HEK293 (cell line): ENCODE measurements around the gene SMC3.

Source experiments
- CTCF ChIA-PET: fragments of 350-600 bp; formaldehyde crosslinking; extraction: SDS; loops from one replicate; lab custom pipeline; 2021; ENCODE audit warnings: antibody characterized with exemption; lab: Yijun Ruan, JAX
- POLR2A ChIA-PET: fragments of 300-600 bp; formaldehyde crosslinking; extraction: SDS; loops from one replicate; lab custom pipeline; 2020; ENCODE audit warnings: antibody characterized with exemption, inconsistent platforms; lab: Yijun Ruan, JAX
- H3K27ac ChIP-seq: fragments of 200-500 bp; sonication (Bioruptor generic); 2 replicates; pipeline ENCODE4 v1.5.1; 2014; ENCODE audit warnings: low read depth, low read length, control low read depth, inconsistent platforms; ENCODE audit errors: extremely low read depth
- H3K36me3 ChIP-seq, 2 experiments: fragments of 200-500 bp in 1 of 2; sonication (Bioruptor generic) in 1 of 2; 1 replicate in 1 of 2; 2 replicates in 1 of 2; pipeline ENCODE4 v1.5.1; 2014 to 2017; ENCODE audit warnings: inconsistent platforms in 2 of 2, low read length in 2 of 2; ENCODE audit not compliant: control insufficient read depth in 2 of 2, insufficient read depth in 1 of 2
- H3K4me1 ChIP-seq: fragments of 200-500 bp; sonication (Bioruptor generic); 2 replicates; pipeline ENCODE4 v1.5.1; 2014; ENCODE audit warnings: mild to moderate bottlenecking, low read length, inconsistent platforms; ENCODE audit not compliant: control insufficient read depth, insufficient read depth
- H3K4me3 ChIP-seq: 2 replicates; pipeline ENCODE4 v1.5.1; 2011; ENCODE audit warnings: low read depth, mild to moderate bottlenecking, control low read depth, low read length, moderate library complexity
- H3K9me3 ChIP-seq: fragments of 200-500 bp; sonication (Bioruptor generic); 2 replicates; pipeline ENCODE4 v1.5.1; 2014; ENCODE audit warnings: low read depth, low read length, inconsistent platforms; ENCODE audit not compliant: control insufficient read depth, insufficient read depth
- EGR2 ChIP-seq: fragments of 450-650 bp; formaldehyde crosslinking; IDR thresholded peaks from 2 replicates; pipeline ENCODE4 v1.5.1; 2016; ENCODE audit warnings: low read depth, missing biosample characterization, missing genetic modification characterization
- ZBTB17 ChIP-seq: fragments of 450-650 bp; formaldehyde crosslinking; IDR thresholded peaks from 2 replicates; pipeline ENCODE4 v1.5.1; 2016; ENCODE audit warnings: missing biosample characterization, missing genetic modification characterization
- ZBTB49 ChIP-seq: fragments of 450-650 bp; formaldehyde crosslinking; IDR thresholded peaks from 2 replicates; pipeline ENCODE4 v1.5.1; 2016; ENCODE audit warnings: missing biosample characterization, missing genetic modification characterization, low read depth
- ZBTB8A ChIP-seq: fragments of 450-650 bp; formaldehyde crosslinking; IDR thresholded peaks from 2 replicates; pipeline ENCODE4 v1.5.1; 2016; ENCODE audit warnings: missing biosample characterization, missing genetic modification characterization
- ZFHX2 ChIP-seq: fragments of 450-650 bp; formaldehyde crosslinking; conservative IDR thresholded peaks from 2 replicates; pipeline ENCODE4 v1.5.1; 2016; ENCODE audit warnings: missing biosample characterization, missing genetic modification characterization
- ZFP69B ChIP-seq: fragments of 450-650 bp; formaldehyde crosslinking; IDR thresholded peaks from 2 replicates; pipeline ENCODE4 v1.5.1; 2016; ENCODE audit warnings: missing biosample characterization, missing genetic modification characterization
- ZNF169 ChIP-seq: fragments of 450-650 bp; formaldehyde crosslinking; IDR thresholded peaks from 2 replicates; pipeline ENCODE4 v1.5.1; 2016; ENCODE audit warnings: missing biosample characterization, missing genetic modification characterization
- ZNF174 ChIP-seq: fragments of 450-650 bp; formaldehyde crosslinking; IDR thresholded peaks from 2 replicates; pipeline ENCODE4 v1.5.0; 2017; ENCODE audit warnings: missing biosample characterization, mild to moderate bottlenecking, missing genetic modification characterization
- ZNF223 ChIP-seq: fragments of 450-650 bp; formaldehyde crosslinking; IDR thresholded peaks from 2 replicates; pipeline ENCODE4 v1.5.1; 2016; ENCODE audit warnings: missing biosample characterization, missing genetic modification characterization
- ZNF24 ChIP-seq: fragments of 450-650 bp; formaldehyde crosslinking; IDR thresholded peaks from 2 replicates; pipeline ENCODE4 v1.5.1; 2016; ENCODE audit warnings: missing biosample characterization, missing genetic modification characterization
- ZNF324 ChIP-seq: fragments of 450-650 bp; formaldehyde crosslinking; IDR thresholded peaks from 2 replicates; pipeline ENCODE4 v1.5.1; 2016; ENCODE audit warnings: missing biosample characterization, missing genetic modification characterization
- ZNF341 ChIP-seq: fragments of 450-650 bp; formaldehyde crosslinking; IDR thresholded peaks from 2 replicates; pipeline ENCODE4; 2016; ENCODE audit warnings: low read depth, missing biosample characterization, missing genetic modification characterization
- ZNF549 ChIP-seq: fragments of 450-650 bp; IDR thresholded peaks from 2 replicates; pipeline ENCODE4 v1.5.1; 2018; ENCODE audit warnings: missing biosample characterization, missing genetic modification characterization, mild to moderate bottlenecking, inconsistent platforms, moderate library complexity
- ZNF571 ChIP-seq: fragments of 450-650 bp; formaldehyde crosslinking; IDR thresholded peaks from 2 replicates; pipeline ENCODE4 v1.5.0; 2017; ENCODE audit warnings: missing biosample characterization, missing genetic modification characterization
- ZNF600 ChIP-seq: fragments of 450-650 bp; formaldehyde crosslinking; IDR thresholded peaks from 2 replicates; pipeline ENCODE4 v1.5.1; 2016; ENCODE audit warnings: missing biosample characterization, missing genetic modification characterization
- TF ChIP-seq, protein P1 (sequence below): fragments of 450-650 bp; formaldehyde crosslinking; IDR thresholded peaks from 2 replicates; pipeline ENCODE4 v1.5.1; 2016; ENCODE audit warnings: missing biosample characterization, missing genetic modification characterization

The SMC3 gene

GRCh38 chr10:110612087-110612486 is 44.6 kb downstream of the SMC3 start:
- no peaks in the 10 kb centered on the region for H3K9me3 ChIP-seq
- TF ChIP-seq ZBTB17 (tag by site-specific recombination) (no peak), ZFP69B (tag by site-specific recombination) (no peak), ZNF571 (tag by site-specific recombination) (no peak), ZBTB8A (no peak), ZNF223 (no peak), ZBTB49 (tag by site-specific recombination) (no peak), ZNF169 (tag by site-specific recombination) (no peak)
- TF ChIP-seq, all 188 proteins: peak for 0
- ChIA-PET POLR2A (no interaction called here), CTCF (interaction anchor here (0.8 to 3.0 kb wide), 8 partner anchors 9 to 134 kb away, joined by 3 to 43 read pairs (median 16); no protein-coding TSS in a partner anchor)
- Histone ChIP-seq H3K27ac (no peak overlapping the region), H3K4me1 (peaks cover 18% of the 10 kb centered on the region), H3K4me3 (no peak overlapping the region), H3K36me3 (no peaks in the 10 kb centered on the region; a peak in 1 of 3 replicates)

GRCh38 chr10:110612629-110613028 is 45.1 kb downstream of the SMC3 start:
- ChIA-PET CTCF (interaction anchor here (1.1 to 3.0 kb wide), 4 partner anchors 12 to 95 kb away, joined by 3 to 43 read pairs (median 10); no protein-coding TSS in a partner anchor), POLR2A (no interaction called here)
- Histone ChIP-seq H3K9me3 (no peaks in the 10 kb centered on the region), H3K4me3 (no peak overlapping the region), H3K27ac (no peak overlapping the region), H3K4me1 (peaks cover 18% of the 10 kb centered on the region), H3K36me3 (no peaks in the 10 kb centered on the region; a peak in 1 of 3 replicates)
- TF ChIP-seq ZNF174 (no peak), ZNF324 (tag by site-specific recombination) (no peak), ZNF24 (no peak), ZNF600 (no peak), ZNF341 (no peak), ZNF571 (tag by site-specific recombination) (no peak), ZBTB49 (tag by site-specific recombination) (no peak), ZFP69B (tag by site-specific recombination) (no peak)
- TF ChIP-seq, protein P1, sequence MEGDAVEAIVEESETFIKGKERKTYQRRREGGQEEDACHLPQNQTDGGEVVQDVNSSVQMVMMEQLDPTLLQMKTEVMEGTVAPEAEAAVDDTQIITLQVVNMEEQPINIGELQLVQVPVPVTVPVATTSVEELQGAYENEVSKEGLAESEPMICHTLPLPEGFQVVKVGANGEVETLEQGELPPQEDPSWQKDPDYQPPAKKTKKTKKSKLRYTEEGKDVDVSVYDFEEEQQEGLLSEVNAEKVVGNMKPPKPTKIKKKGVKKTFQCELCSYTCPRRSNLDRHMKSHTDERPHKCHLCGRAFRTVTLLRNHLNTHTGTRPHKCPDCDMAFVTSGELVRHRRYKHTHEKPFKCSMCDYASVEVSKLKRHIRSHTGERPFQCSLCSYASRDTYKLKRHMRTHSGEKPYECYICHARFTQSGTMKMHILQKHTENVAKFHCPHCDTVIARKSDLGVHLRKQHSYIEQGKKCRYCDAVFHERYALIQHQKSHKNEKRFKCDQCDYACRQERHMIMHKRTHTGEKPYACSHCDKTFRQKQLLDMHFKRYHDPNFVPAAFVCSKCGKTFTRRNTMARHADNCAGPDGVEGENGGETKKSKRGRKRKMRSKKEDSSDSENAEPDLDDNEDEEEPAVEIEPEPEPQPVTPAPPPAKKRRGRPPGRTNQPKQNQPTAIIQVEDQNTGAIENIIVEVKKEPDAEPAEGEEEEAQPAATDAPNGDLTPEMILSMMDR, result no peak

DNA sequence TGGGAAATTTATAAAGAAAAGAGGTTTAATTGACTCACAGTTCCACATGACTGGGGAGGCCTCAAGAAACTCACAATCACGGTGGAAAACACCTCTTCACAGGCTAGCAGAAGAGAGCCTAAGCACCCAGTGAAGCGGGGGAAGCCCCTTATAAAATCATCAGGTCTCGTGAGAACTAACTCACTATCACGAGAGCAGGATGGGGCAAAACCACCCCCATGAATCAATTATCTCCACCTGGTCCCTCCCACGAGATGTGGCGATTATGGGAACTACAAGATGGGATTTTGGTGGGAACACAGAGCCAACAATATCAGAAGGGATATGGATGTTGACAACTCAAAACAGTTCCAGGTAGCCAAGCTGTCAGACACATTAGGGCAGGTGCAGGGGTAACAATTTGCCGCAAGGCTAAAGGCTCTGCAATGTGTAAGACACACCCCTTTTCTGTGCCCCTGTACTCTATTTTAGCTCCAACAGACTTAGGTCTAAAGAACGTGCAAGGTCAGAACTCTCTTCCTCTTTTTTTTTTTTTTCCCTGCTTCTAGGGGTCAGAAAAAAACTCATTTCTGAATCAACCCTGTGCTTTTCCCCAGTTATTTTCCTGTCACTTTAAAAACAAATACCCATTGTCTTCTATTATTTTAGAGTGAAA is 46.0 kb downstream of the SMC3 start:
- Histone ChIP-seq H3K4me3 (no peak overlapping the region), H3K27ac (no peak overlapping the region; the same call in 1 of the 2 replicates), H3K9me3 (no peaks in the 10 kb centered on the region), H3K4me1 (peaks cover 15% of the 10 kb centered on the region), H3K36me3 (no peaks in the 10 kb centered on the region)
- POLR2A ChIA-PET, result no interaction called here
- 0 out of 2 replicates have a peak, but pooled peaks have one; percentile 26 for TF ChIP-seq EGR2 (tag by site-specific recombination)
- TF ChIP-seq ZFHX2 (tag by site-specific recombination), result 0 out of 2 replicates have a peak, but pooled peaks have one; percentile 8
- TF ChIP-seq ZNF549, result no peak
- CTCF ChIA-PET, result interaction anchor here (0.5 to 2.3 kb wide), 5 partner anchors 13 to 69 kb away, joined by 3 to 13 read pairs (median 3); no protein-coding TSS in a partner anchor
